Neural progenitor cell (in vitro differentiated cells): Measurements from ENCODE around the gene GOLGA1. TPM values are rescaled to one million over a fixed set of nuclear protein-coding genes. Genes with fewer than 3 reads are reported as not detected.

Experiments used
- DNase-seq: peaks from one replicate; pipeline ENCODE4 v3.0.0-alpha.2; 2016; ENCODE audit warnings: low spot score
- H2AFZ ChIP-seq: fragments of 200-600 bp; sonication (generic); replicated peaks from 2 replicates; pipeline ENCODE4 v1.6.1; 2016; ENCODE audit warnings: antibody characterized with exemption
- H3F3A ChIP-seq: fragments of 200-600 bp; sonication (generic); 2 replicates; pipeline ENCODE4 v1.6.1; 2016; ENCODE audit warnings: antibody characterized with exemption, low read depth
- H3K27ac ChIP-seq: fragments of 200-600 bp; sonication (generic); 2 replicates; pipeline ENCODE4 v1.5.1; 2016; ENCODE audit warnings: mild to moderate bottlenecking
- H3K27me3 ChIP-seq: fragments of 200-600 bp; sonication (generic); 2 replicates; pipeline ENCODE4 v1.6.1; 2016; ENCODE audit warnings: mild to moderate bottlenecking, moderate library complexity
- H3K36me3 ChIP-seq: fragments of 200-600 bp; sonication (generic); 2 replicates; pipeline ENCODE4 v1.5.1; 2016
- H3K4me1 ChIP-seq: fragments of 200-600 bp; sonication (generic); 2 replicates; pipeline ENCODE4 v1.6.1; 2016; ENCODE audit warnings: mixed run types
- H3K4me2 ChIP-seq: fragments of 200-600 bp; sonication (generic); 2 replicates; pipeline ENCODE4 v1.6.1; 2016
- H3K4me3 ChIP-seq: fragments of 200-600 bp; sonication (generic); 2 replicates; pipeline ENCODE4 v1.5.1; 2016
- H3K79me2 ChIP-seq: fragments of 200-600 bp; sonication (generic); 2 replicates; pipeline ENCODE4 v1.6.1; 2016; ENCODE audit warnings: low read depth
- H3K9ac ChIP-seq: fragments of 200-600 bp; sonication (generic); 2 replicates; pipeline ENCODE4 v1.6.1; 2016
- H3K9me3 ChIP-seq: fragments of 200-600 bp; sonication (generic); 2 replicates; pipeline ENCODE4 v1.5.1; 2016; ENCODE audit warnings: low read depth
- H4K20me1 ChIP-seq: fragments of 200-600 bp; sonication (generic); 2 replicates; pipeline ENCODE4 v1.6.1; 2016; ENCODE audit warnings: low read depth
- H3K27ac Mint-ChIP-seq: 3 replicates; pipeline ENCODE4 v1.8.0; 2021; ENCODE audit warnings: mixed read lengths
- H3K27me3 Mint-ChIP-seq: 2 replicates; pipeline ENCODE4 v1.8.0; 2022; ENCODE audit warnings: low read depth, mild to moderate bottlenecking, inconsistent platforms, moderate library complexity, mixed read lengths; ENCODE audit not compliant: insufficient read depth
- H3K36me3 Mint-ChIP-seq: 3 replicates; pipeline ENCODE4 v1.8.0; 2021; ENCODE audit warnings: mixed read lengths
- H3K4me1 Mint-ChIP-seq: 3 replicates; pipeline ENCODE4 v1.8.0; 2021; ENCODE audit warnings: mixed read lengths
- H3K4me3 Mint-ChIP-seq: 3 replicates; pipeline ENCODE4 v1.8.0; 2021; ENCODE audit warnings: mild to moderate bottlenecking, moderate library complexity, mixed read lengths
- H3K9me3 Mint-ChIP-seq: 3 replicates; pipeline ENCODE4 v1.8.0; 2020; ENCODE audit warnings: mixed read lengths
- EZH2 ChIP-seq: fragments of 200-600 bp; sonication (generic); IDR thresholded peaks from 2 replicates; pipeline ENCODE4 v1.6.1; 2017; ENCODE audit warnings: antibody characterized with exemption, mild to moderate bottlenecking, moderate library complexity
- EZH2phosphoT487 ChIP-seq: fragments of 200-600 bp; sonication (generic); IDR thresholded peaks from 2 replicates; pipeline ENCODE4 v1.6.1; 2017; ENCODE audit warnings: antibody characterized with exemption
- total RNA-seq: library from RNA; depleted of rRNA; stranded (reverse); fragments of >200 nt; gene quantifications from 2 replicates; pipeline ENCODE4 v1.2.3, GENCODE V29; 2015; ENCODE audit warnings: low replicate concordance
- TF ChIP-seq, protein P1 (sequence below): fragments of 200-600 bp; sonication (generic); IDR thresholded peaks from 2 replicates; pipeline ENCODE4 v1.5.1; 2017; ENCODE audit warnings: antibody characterized with exemption, mild to moderate bottlenecking

Gene GOLGA1
- total RNA-seq, 1 donor from 2014 or later, result 17.8 TPM

DNA sequence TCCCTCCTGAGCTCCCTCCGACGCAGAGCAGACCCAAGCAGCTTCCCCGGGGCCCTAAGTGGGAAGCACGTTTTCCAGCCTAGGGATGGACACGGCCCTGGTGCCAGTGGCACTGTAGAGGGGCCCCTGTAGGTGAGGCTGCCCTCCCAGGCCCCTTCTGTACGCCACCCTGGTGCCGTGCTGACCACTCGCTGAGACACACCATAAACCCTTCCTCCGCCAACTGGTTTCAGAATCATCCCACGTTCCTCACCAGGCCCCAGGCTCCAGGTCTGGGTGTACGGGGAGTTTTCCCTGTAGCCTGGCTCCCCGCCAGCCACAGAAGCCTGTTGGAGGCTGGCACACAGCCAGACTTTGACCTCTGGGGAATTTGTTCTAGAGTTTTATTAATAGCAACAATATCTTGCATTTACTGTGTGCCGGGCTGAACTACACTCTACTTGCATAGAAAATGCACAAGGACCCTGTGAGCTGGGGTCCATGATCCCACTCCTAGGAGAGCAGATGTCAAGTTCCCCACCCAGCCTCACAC, 105.8 kb downstream of the GOLGA1 start:
- no peak overlapping the region for H3K9ac ChIP-seq

DNA sequence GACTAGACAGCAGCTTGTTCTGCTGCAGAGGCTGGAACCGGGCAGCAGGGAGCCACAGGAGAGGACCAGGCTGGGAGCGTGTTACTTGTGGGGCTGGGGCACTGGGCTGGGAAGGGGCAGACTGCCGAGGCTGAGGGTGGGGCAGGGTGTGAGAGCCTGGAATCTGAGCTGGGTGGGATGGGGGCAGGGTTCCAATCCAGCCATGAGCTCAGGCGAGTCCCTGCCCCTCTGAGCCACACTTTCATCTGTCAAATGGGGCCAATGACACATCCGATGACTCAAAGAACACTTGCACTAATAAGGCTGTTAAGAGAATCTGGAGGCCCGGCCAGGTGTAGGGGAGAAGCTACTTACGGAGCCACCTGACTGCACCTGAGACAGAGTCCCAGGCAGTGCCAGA, 106.3 kb downstream of the GOLGA1 start:
- no peak overlapping the region for H3K4me2 ChIP-seq
- TF ChIP-seq EZH2phosphoT487 (no peak), EZH2 (no peak)
- TF ChIP-seq, protein P1, sequence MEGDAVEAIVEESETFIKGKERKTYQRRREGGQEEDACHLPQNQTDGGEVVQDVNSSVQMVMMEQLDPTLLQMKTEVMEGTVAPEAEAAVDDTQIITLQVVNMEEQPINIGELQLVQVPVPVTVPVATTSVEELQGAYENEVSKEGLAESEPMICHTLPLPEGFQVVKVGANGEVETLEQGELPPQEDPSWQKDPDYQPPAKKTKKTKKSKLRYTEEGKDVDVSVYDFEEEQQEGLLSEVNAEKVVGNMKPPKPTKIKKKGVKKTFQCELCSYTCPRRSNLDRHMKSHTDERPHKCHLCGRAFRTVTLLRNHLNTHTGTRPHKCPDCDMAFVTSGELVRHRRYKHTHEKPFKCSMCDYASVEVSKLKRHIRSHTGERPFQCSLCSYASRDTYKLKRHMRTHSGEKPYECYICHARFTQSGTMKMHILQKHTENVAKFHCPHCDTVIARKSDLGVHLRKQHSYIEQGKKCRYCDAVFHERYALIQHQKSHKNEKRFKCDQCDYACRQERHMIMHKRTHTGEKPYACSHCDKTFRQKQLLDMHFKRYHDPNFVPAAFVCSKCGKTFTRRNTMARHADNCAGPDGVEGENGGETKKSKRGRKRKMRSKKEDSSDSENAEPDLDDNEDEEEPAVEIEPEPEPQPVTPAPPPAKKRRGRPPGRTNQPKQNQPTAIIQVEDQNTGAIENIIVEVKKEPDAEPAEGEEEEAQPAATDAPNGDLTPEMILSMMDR, result no peak
- no peak for DNase-seq
- H4K20me1 ChIP-seq, result no peaks in the 10 kb centered on the region
- Mint-ChIP-seq H3K27me3 (peaks cover 4% of the 10 kb centered on the region), H3K27ac (no peak overlapping the region), H3K9me3 (no peaks in the 10 kb centered on the region), H3K36me3 (no peaks in the 10 kb centered on the region), H3K4me3 (no peak overlapping the region), H3K4me1 (peaks cover 10% of the 10 kb centered on the region)
- H3K27ac ChIP-seq, result no peak overlapping the region
- H2AFZ ChIP-seq, result no peak overlapping the region
- H3K9me3 ChIP-seq, result no peaks in the 10 kb centered on the region
- H3F3A ChIP-seq, result no peaks in the 10 kb centered on the region
- H3K4me3 ChIP-seq, result no peak overlapping the region
- peaks cover 2% of the 10 kb centered on the region for H3K4me1 ChIP-seq
- no peaks in the 10 kb centered on the region for H3K36me3 ChIP-seq
- no peak overlapping the region for H3K9ac ChIP-seq
- no peaks in the 10 kb centered on the region for H3K79me2 ChIP-seq
- no peaks in the 10 kb centered on the region for H3K27me3 ChIP-seq

More for the DNA sequence above, 105.8 kb downstream of the GOLGA1 start:
- H3K4me1 ChIP-seq, result no peaks in the 10 kb centered on the region
- Mint-ChIP-seq H3K27ac (no peak overlapping the region), H3K36me3 (no peaks in the 10 kb centered on the region), H3K4me1 (peaks cover 10% of the 10 kb centered on the region), H3K9me3 (no peaks in the 10 kb centered on the region), H3K4me3 (no peak overlapping the region), H3K27me3 (peaks cover 4% of the 10 kb centered on the region)
- H3K27me3 ChIP-seq, result no peaks in the 10 kb centered on the region
- H3K4me3 ChIP-seq, result no peak overlapping the region
- no peak for DNase-seq
- no peaks in the 10 kb centered on the region for H4K20me1 ChIP-seq
- no peak overlapping the region for H3K4me2 ChIP-seq
- H3K36me3 ChIP-seq, result no peaks in the 10 kb centered on the region
- H3K9me3 ChIP-seq, result no peaks in the 10 kb centered on the region
- no peaks in the 10 kb centered on the region for H3F3A ChIP-seq
- no peak overlapping the region for H2AFZ ChIP-seq
- H3K27ac ChIP-seq, result no peak overlapping the region
- no peaks in the 10 kb centered on the region for H3K79me2 ChIP-seq
- TF ChIP-seq EZH2phosphoT487, result no peak
- no peak for TF ChIP-seq EZH2
- TF ChIP-seq, protein P1, result no peak

DNA sequence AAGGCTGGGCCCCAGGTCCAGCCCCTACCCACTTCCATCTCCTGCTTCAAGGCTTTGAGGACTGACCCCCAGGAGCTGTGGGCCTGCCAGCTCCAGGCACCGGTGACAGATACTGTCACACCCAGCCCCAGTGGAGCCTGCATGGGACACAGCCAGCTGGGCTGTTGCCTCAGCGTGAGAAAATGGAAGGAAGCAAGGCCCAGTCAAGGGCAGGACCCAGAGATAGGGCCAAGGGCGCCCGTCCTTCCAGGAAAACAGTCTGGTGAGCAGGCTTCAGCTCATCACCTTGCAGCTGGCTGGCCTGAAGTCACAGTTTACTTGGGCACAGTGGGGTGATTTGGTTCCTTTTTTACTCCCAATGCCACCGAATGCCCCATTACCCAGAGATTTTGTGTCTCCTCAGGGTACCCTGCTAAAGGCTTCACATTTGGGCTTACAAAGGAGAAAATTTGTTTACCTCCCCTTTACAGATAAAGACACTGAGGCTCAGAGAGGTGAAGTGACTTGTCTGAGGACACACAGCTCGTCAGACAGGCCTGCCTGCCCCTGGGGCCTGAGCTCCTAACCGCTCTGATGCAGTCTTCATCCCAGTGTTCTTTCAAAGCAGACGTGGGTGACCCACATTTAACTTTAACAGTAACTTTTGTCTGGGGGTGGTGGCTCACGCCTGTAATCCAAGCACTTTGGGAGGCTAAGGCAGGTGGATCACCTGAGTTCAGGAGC, 109.1 kb downstream of the GOLGA1 start:
- Mint-ChIP-seq H3K4me3 (no peak overlapping the region), H3K27me3 (peaks cover 2% of the 10 kb centered on the region), H3K4me1 (peaks cover 11% of the 10 kb centered on the region), H3K9me3 (no peaks in the 10 kb centered on the region), H3K36me3 (no peaks in the 10 kb centered on the region), H3K27ac (no peak overlapping the region)
- peaks cover 6% of the 10 kb centered on the region for H3K4me1 ChIP-seq
- no peaks in the 10 kb centered on the region for H4K20me1 ChIP-seq
- no peak overlapping the region for H3K4me3 ChIP-seq
- no peaks in the 10 kb centered on the region for H3K79me2 ChIP-seq
- no peak overlapping the region for H3K9ac ChIP-seq
- TF ChIP-seq EZH2phosphoT487 (no peak), EZH2 (no peak)
- TF ChIP-seq, protein P1, result no peak
- H3K4me2 ChIP-seq, result no peak overlapping the region
- H3K27me3 ChIP-seq, result no peaks in the 10 kb centered on the region
- H2AFZ ChIP-seq, result no peak overlapping the region
- no peaks in the 10 kb centered on the region for H3K36me3 ChIP-seq
- H3K27ac ChIP-seq, result no peak overlapping the region
- H3K9me3 ChIP-seq, result no peaks in the 10 kb centered on the region
- no peak for DNase-seq
- H3F3A ChIP-seq, result no peaks in the 10 kb centered on the region
